Neutrophil (primary cell): Measurements from ENCODE around the gene SP1.
"Not testable (repeated sequence)": the region's sequence is repeated elsewhere in the genome, so short reads cannot be mapped to it uniquely, and the experiment has no call there.

Experiments
- H3K27ac ChIP-seq: fragments of 200-600 bp; sonication (generic); 2 replicates; pipeline ENCODE4 v1.5.1; 2016; ENCODE audit warnings: mild to moderate bottlenecking, moderate library complexity
- H3K27me3 ChIP-seq: fragments of 200-600 bp; sonication (generic); 2 replicates; pipeline ENCODE4 v1.6.0; 2016; ENCODE audit warnings: mild to moderate bottlenecking
- H3K36me3 ChIP-seq: fragments of 200-600 bp; sonication (generic); 2 replicates; pipeline ENCODE4 v1.5.1; 2017
- H3K4me1 ChIP-seq, 2 experiments: fragments of 200-600 bp in 1 of 2; sonication (generic) in 1 of 2; 1 replicate in 1 of 2; 2 replicates in 1 of 2; pipeline versions ENCODE4 v1.5.1 to v1.6.1; 2013 to 2016; ENCODE audit warnings: low read depth in 1 of 2, low read length in 1 of 2, mild to moderate bottlenecking in 1 of 2, moderate library complexity in 1 of 2; ENCODE audit not compliant: control insufficient read depth in 1 of 2, insufficient read depth in 1 of 2
- H3K4me3 ChIP-seq, 2 experiments: fragments of 200-600 bp in 1 of 2; sonication (generic) in 1 of 2; 1 replicate in 1 of 2; 2 replicates in 1 of 2; pipeline ENCODE4 v1.5.1; 2013 to 2016; ENCODE audit warnings: low read depth in 1 of 2, low read length in 1 of 2, mild to moderate bottlenecking in 1 of 2, moderate library complexity in 1 of 2
- H3K9me3 ChIP-seq: fragments of 200-600 bp; sonication (generic); 2 replicates; pipeline ENCODE4 v1.5.1; 2016
- CTCF ChIP-seq: fragments of 200-600 bp; sonication (generic); IDR thresholded peaks from 2 replicates; pipeline ENCODE4 v1.5.1; 2016; ENCODE audit warnings: antibody characterized with exemption

The SP1 gene

GRCh38 chr12:53378724-53379388 is 1.1 kb upstream of the SP1 start:
- Histone ChIP-seq H3K27ac (peak overlapping the region; percentile 100), H3K9me3 (no peaks in the 10 kb centered on the region), H3K27me3 (no peaks in the 10 kb centered on the region), H3K4me3 (peak overlapping the region; percentile 68 to 78), H3K36me3 (peaks cover 24% of the 10 kb centered on the region), H3K4me1 (peaks cover 48 to 49% of the 10 kb centered on the region in 2 experiments)
- no peak for TF ChIP-seq CTCF

- Histone ChIP-seq H3K9me3 (no peaks in the 10 kb centered on the region), H3K4me1 (peaks cover 47 to 49% of the 10 kb centered on the region in 2 experiments), H3K4me3 (peak overlapping the region; percentile 74 to 78), H3K27ac (peak overlapping the region; percentile 100), H3K27me3 (no peaks in the 10 kb centered on the region), H3K36me3 (peaks cover 31% of the 10 kb centered on the region)
- no peak for TF ChIP-seq CTCF
Measured at GRCh38 chr12:53379389-53380103, 430 bp upstream of the SP1 start.

- Histone ChIP-seq H3K4me1 (peaks cover 56 to 61% of the 10 kb centered on the region in 2 experiments), H3K27me3 (no peaks in the 10 kb centered on the region), H3K9me3 (no peaks in the 10 kb centered on the region), H3K4me3 (peak overlapping the region; percentile 68 to 74), H3K36me3 (peaks cover 41% of the 10 kb centered on the region), H3K27ac (peak overlapping the region; percentile 100)
- TF ChIP-seq CTCF = no peak
Measured at GRCh38 chr12:53380794-53381730, 1.1 kb downstream of the SP1 start.

- TF ChIP-seq CTCF = peak; percentile 61
- Histone ChIP-seq H3K9me3 (no peaks in the 10 kb centered on the region), H3K4me1 (peaks cover 62 to 69% of the 10 kb centered on the region in 2 experiments), H3K27ac (peak overlapping the region; percentile 100), H3K4me3 (peak overlapping the region; percentile 68 to 74), H3K27me3 (no peaks in the 10 kb centered on the region), H3K36me3 (peaks cover 47% of the 10 kb centered on the region)
Measured at GRCh38 chr12:53381731-53382630, 2.0 kb downstream of the SP1 start.

GRCh38 chr12:53383258-53383657 is 3.3 kb downstream of the SP1 start:
- peak overlapping the region; percentile 100 for H3K27ac ChIP-seq
- H3K4me1 ChIP-seq = peaks cover 68 to 77% of the 10 kb centered on the region in 2 experiments
- H3K9me3 ChIP-seq = no peaks in the 10 kb centered on the region
- H3K4me3 ChIP-seq = peak overlapping the region in 1 of 2 experiments; percentile 68
- H3K27me3 ChIP-seq = no peaks in the 10 kb centered on the region
- H3K36me3 ChIP-seq = peaks cover 58% of the 10 kb centered on the region
- no peak for TF ChIP-seq CTCF

- peaks cover 79% of the 10 kb centered on the region for H3K36me3 ChIP-seq
- H3K27me3 ChIP-seq, H3K9me3 ChIP-seq, H3K27ac ChIP-seq, H3K4me3 ChIP-seq: not testable (repeated sequence)
- peaks cover 57 to 69% of the 10 kb centered on the region in 2 experiments for H3K4me1 ChIP-seq
Measured at GRCh38 chr12:53386381-53386780, 6.4 kb downstream of the SP1 start.
